Amniotic epithelial cell (primary cell): Measurements from ENCODE around the gene ESPN.

Experiments used
- DNase-seq: peaks from one replicate; pipeline ENCODE4 v3.0.0-alpha.2; 2010; ENCODE audit warnings: low read depth

Gene ESPN

DNA sequence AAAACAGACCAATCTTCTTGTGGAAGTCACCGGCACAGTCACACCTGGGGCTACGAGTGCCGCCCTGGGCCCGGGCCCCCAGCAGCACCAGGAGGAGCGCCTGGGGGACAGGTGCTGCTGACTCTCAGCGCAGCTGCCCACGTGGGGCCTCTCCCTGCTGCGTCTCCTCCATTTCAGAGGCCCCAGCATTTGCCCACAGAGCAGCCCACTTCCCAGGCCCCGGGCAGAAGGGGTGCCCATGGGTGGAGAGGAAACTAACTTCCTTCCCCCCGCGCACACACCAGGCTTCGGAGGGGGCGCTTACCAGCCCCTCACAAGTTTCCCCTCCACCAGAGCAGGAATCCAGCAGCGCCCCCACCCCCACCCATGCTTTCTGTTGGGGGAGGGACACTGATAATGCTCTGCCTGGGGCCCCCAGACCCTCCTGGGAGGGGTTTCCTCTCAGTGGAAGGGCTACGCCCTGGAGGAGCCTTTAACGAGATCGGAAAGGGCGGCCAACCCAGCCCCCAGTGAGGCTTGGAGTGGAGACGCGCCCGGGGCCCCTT is 41.0 kb downstream of the ESPN start:
- DNase-seq = no peak

DNA sequence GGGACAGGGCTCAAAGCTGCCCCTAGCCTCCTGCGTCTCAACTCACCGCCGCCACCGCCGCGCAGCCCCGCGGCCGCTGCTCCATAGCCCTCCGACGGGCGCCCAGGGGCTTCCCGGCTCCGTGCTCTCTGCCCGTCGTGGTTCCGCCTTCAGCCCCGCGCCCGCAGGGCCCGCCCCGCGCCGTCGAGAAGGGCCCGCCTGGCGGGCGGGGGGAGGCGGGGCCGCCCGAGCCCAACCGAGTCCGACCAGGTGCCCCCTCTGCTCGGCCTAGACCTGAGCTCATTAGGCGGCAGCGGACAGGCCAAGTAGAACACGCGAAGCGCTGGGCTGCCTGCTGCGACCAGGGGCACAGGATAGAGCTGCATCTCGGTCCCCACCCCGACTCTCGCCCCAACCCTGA is 41.4 kb downstream of the ESPN start, which contains the start of gene TNFRSF25:
Gene TNFRSF25, minus strand, starts transcription at position 151 of the 400 bp plus-strand sequence. Its CDS starts 66 bp downstream, at position 85.
- DNase-seq = no peak

DNA sequence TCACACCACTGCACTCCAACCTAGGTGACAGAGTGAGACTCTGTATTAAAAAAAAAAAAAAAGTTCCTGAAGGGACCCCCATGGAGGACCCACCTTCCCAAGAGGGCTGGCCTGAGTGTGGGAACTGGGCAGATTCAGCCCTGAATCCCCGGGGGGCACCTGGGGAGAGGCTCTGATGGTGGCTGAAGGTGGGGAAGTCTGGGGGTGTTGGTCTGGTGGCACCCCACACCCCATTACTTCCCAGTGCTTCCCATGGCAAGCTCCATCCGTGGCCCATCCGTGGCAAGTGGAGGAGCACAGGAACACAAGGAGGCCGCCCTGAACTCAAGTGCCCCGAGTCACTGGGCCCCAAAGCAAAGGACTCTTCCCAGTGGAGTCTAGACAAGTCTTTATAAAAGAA is 42.2 kb downstream of the ESPN start:
- DNase-seq = no peak

DNA sequence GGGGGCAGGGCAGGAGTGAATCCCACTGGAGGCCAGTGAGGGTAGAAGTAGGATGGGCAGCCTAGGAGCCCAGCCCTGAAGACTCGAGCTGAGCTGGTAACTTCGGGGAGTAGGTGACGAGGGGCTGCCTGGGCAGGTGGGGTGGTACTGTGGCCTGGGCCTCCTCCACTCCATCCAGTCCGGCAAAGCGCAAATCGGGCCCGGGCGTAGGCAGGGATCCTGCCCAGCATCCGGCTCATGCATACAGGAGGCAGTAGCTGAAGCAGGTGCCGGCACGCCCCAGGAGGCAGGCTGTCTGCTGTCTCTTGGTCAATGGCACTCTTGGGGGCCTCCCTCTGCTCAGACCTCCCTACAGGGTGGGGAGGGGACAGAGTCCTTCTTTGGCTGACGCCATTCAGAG is 42.6 kb downstream of the ESPN start:
- no peak for DNase-seq

DNA sequence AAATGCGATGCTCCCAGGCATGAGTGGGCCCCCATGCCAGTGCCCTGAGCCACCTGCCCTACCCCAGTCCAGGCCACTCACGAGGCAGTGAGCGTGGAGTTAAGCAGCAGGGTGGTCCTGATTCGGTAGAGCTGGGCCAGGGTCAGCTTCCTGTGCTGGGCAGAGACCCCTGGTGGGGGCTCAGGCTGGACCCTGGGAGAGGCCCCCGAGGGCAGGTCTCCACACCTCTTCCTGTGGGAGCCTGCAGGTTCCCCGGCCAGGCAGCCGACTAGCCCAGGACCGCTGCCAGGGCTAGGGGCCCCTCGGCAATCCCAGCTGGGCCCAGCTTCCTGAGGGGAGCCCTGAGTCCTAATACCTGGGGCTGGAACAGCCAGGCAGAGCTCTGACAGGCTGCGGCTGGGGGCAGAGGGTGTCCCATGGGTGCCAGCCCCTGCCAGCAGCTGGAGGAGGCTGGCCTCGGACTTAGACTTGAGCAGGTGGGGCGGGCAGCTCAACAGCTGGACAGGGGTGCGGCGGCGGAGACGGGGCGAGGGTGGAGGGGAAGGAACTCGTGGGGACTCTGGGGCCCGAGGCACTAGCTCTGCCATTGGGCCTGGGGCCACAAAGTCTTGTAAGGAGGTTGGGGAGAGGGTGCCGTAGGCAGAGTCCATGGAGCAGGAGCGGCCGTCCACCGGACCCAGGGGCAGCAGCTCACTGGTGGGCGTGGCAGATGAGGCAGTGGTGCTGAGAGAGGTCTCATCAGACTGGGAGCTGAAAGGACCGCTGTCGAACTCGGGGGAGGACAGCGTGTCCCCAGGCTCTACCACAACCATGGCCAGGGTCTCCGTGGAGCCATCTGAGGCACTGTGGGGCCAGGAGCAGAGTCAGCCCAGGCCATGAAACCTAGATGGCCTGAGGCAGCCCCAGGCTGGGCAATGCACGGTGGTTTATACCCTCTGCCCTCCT is 43.4 kb downstream of the ESPN start:
- no peak for DNase-seq

DNA sequence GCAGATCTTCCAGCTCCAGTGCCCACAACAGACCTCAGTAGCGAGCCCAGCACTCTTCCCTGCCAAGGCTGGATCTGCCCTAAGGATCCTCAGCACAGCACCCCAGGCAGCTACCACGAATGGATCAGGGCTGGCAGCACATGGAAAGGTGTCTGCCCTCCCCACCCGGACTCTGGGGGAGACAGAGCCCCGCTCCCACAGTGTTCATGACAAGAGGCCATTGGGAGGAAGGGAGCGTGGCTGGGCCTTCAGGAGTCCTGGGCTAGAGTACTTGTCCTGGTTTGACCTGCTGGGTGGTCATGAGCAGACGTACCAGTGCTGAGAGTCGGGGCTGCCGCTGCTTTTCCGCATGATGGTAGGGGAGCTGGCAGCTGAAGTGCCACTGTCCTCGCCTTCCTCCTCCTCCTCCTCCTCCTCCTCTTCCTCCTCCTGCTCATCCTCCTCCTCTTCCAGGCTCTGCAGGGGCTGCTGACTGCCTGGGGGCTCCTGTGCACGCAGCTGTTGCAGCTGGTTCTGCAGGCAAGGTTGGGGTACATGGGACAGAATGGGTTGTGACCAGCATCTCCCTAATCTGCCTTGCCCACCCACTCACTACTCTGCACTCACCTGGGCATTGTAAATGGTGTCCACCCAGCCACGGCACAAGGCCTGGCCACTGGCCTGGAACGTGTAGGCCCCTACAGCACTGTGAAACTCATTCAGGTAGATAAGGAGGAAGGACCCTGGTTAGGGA is 44.3 kb downstream of the ESPN start:
- DNase-seq = no peak

GRCh38 chr1:6470132-6471085 is 45.8 kb downstream of the ESPN start:
- no peak for DNase-seq

GRCh38 chr1:6471086-6471969 is 46.8 kb downstream of the ESPN start:
- no peak for DNase-seq

DNA sequence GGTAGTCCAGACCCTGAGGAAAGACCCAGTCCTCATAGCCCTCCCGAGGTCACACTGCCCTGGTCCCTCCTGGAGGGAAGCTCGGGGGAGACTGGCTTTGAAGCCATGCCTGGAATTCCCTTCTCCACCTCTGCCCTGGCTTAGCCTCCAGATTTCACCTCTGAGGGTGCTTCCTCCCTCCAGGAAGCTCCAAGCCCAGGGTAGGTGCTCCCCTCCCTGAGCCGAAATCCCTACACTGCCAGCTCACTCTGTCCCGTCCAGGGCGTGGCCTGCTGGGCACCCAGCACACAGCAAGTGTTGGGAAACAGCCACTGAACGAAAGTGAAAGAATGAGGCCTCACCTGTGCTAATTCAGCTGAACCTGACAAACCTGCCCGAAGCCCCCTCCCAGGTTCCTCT is 47.4 kb downstream of the ESPN start:
- no peak for DNase-seq

DNA sequence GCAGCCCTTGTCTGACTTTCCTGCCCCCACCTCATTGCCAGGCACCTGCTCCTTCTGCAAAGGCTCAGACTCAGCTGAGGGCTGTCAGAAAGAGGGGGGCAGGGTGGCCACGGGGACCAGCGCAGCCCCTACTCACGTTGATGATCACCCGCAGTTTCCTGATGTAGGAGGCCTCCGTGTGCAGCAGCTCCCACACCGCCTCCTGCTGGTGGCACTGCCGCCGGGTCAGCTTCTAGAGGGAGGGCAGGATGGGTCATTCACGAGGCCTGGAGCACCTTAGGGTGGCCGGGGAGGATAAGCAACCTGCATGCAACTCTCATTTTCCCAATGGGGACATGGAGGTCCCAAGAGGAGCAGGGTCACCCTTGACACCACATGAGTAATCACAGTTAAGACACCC is 47.8 kb downstream of the ESPN start:
- DNase-seq = no peak

GRCh38 chr1:6473156-6473555 is 48.6 kb downstream of the ESPN start:
- DNase-seq = no peak

GRCh38 chr1:6473974-6474814 is 49.6 kb downstream of the ESPN start:
- DNase-seq = no peak

GRCh38 chr1:6474815-6475282 is 50.3 kb downstream of the ESPN start:
- DNase-seq = no peak

DNA sequence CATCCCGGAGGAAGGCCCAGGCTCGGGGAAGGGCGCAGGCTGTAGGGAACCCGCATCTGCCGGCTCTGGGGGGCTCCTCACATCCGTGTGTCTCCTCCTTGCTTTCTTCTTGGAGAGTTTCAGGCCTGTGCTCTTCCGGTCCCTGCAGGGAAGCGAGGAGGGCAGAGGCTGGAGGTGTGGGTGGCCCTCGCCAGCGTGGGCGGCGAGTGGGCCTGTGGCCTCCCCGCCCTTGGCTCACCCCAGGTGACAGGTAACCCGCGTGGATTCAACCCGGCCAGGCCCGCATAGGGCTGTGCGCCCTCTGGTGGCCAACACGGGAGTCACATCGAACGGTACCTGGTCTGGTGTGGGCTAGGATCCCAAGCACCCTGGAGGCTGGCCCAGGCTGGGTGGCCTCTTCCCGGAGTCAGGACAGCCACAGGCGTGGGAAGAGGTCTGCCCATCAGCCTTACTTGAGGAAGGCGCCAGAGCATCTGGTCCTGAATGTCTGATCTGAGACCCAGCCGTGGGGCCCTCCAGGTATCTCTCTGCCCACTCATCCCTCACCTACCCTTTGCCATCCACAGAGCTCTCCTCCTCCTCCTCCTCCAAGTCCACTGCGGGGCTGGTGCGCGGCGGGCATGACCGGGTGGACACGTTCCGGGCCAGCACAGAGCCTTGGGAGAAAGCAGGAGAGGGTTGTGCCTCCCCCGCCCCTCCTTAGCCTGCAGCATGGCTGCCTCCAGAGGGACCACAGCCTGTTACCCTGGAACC is 51.0 kb downstream of the ESPN start:
- no peak for DNase-seq

DNA sequence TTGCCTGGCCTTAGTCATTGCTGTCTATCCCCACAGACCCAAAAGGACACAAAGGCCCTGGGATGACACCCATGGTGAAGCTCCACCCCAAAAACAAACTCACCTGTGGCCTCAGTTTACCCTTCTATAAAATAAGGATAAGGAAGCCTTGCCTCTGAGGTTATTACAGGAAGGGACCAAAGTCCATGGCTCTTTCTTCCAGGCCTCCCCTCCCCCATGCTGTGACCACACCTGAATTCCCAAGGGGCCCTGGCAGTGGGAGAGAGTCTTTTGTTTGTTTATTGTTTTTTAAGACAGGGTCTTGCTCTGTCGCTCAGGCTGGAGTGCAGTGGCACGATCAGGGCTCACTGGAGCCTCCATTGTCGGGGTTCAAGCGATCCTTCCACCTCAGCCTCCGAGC is 51.9 kb downstream of the ESPN start:
- no peak for DNase-seq

- DNase-seq = no peak
These were observed 52.7 kb downstream of the ESPN start for GRCh38 chr1:6477039-6477820.

GRCh38 chr1:6481820-6482219 is 57.2 kb downstream of the ESPN start:
- DNase-seq = no peak
